A673 (cell line): ENCODE results near the gene MLN. TPM values are rescaled to one million over a fixed set of nuclear protein-coding genes. Genes with fewer than 3 reads are reported as not detected.

Source experiments
- BruUV-seq: library from RNA; stranded (reverse); fragments of 400-500 nt; replicated peaks from 2 replicates; lab custom pipeline; 2021; lab: Mats Ljungman, UMichigan
- CTCF ChIA-PET: fragments of 300-600 bp; sonication (Branson Sonifier 250); formaldehyde crosslinking; loops from one replicate; lab custom pipeline; 2022; ENCODE audit warnings: antibody characterized with exemption; lab: Charles Lee
- POLR2A ChIA-PET: fragments of 300-600 bp; sonication (Branson Sonifier 250); formaldehyde crosslinking; loops from one replicate; lab custom pipeline; 2022; ENCODE audit warnings: antibody characterized with exemption; ENCODE audit not compliant: low non-redundant PET; lab: Charles Lee
- DNase-seq: peaks from one replicate; pipeline ENCODE4 v3.0.0-alpha.2; 2015; ENCODE audit warnings: low spot score
- H3K27ac ChIP-seq: fragments of 200-600 bp; sonication (generic); 2 replicates; pipeline ENCODE4 v1.5.1; 2016; ENCODE audit warnings: mixed run types, low read depth, mild to moderate bottlenecking, mixed read lengths, antibody characterized with exemption, low read length; ENCODE audit not compliant: poor library complexity, severe bottlenecking
- H3K27me3 ChIP-seq: fragments of 200-600 bp; sonication (generic); replicated peaks from 2 replicates; pipeline ENCODE4 v1.6.1; 2017; ENCODE audit warnings: mixed run types, low read depth, mild to moderate bottlenecking, mixed read lengths, antibody characterized with exemption, low read length; ENCODE audit not compliant: insufficient read depth, poor library complexity
- H3K36me3 ChIP-seq: fragments of 200-600 bp; sonication (generic); 2 replicates; pipeline ENCODE4 v1.6.1; 2016; ENCODE audit warnings: mixed run types, mild to moderate bottlenecking, mixed read lengths, antibody characterized with exemption, low read length; ENCODE audit not compliant: insufficient read depth, poor library complexity, severe bottlenecking
- H3K4me1 ChIP-seq: fragments of 200-600 bp; sonication (generic); 2 replicates; pipeline ENCODE4 v1.6.1; 2017; ENCODE audit warnings: mixed run types, mild to moderate bottlenecking, mixed read lengths, antibody characterized with exemption, low read length; ENCODE audit not compliant: insufficient read depth, poor library complexity, severe bottlenecking
- H3K4me3 ChIP-seq: fragments of 200-600 bp; sonication (generic); 2 replicates; pipeline ENCODE4 v1.5.1; 2016; ENCODE audit warnings: low read depth, mixed run types, mild to moderate bottlenecking, mixed read lengths, low read length; ENCODE audit not compliant: poor library complexity, severe bottlenecking
- H3K9me3 ChIP-seq: fragments of 200-600 bp; sonication (generic); 2 replicates; pipeline ENCODE4 v1.6.1; 2016; ENCODE audit warnings: mixed run types, low read depth, mild to moderate bottlenecking, mixed read lengths, antibody characterized with exemption, low read length; ENCODE audit not compliant: poor library complexity, severe bottlenecking
- CTCF ChIP-seq: fragments of 300-800, 200-600 bp; sonication (generic); conservative IDR thresholded peaks from 2 replicates; pipeline ENCODE4 v1.5.1; 2017; ENCODE audit warnings: low read depth, mild to moderate bottlenecking, antibody characterized with exemption, low read length, moderate library complexity, mixed read lengths
- EZH2 ChIP-seq: fragments of 200-600 bp; sonication (generic); IDR thresholded peaks from 2 replicates; pipeline ENCODE4 v1.6.1; 2017; ENCODE audit warnings: borderline replicate concordance, low read depth, mild to moderate bottlenecking, mixed read lengths, antibody characterized with exemption, low read length; ENCODE audit not compliant: poor library complexity, severe bottlenecking
- intact Hi-C: fragments of 100-400 bp; cut with micrococcal nuclease; formaldehyde crosslinking; loops from one replicate; pipeline ENCODE4 v1.10.0; 2022; ENCODE audit not compliant: unreplicated experiment
- total RNA-seq: library from RNA; stranded (reverse); gene quantifications from 2 replicates; pipeline ENCODE4 v1.2.3, GENCODE V29; 2021

Gene MLN
- total RNA-seq, 1 experiment from 2014 or later: not detected

GRCh38 chr6:33850869-33851541 is 47.2 kb upstream of the MLN start:
- CTCF ChIA-PET: interaction anchor here (0.6 kb wide), 1 partner anchor 849 kb away, joined by 7 read pairs; no protein-coding TSS in a partner anchor
- TF ChIP-seq EZH2: no peak
- TF ChIP-seq CTCF: no peak
- intact Hi-C loops: no loop called here
- no peak overlapping the region for H3K4me3 ChIP-seq
- BruUV-seq: no TSS peak
- no peak overlapping the region for H3K27ac ChIP-seq
- no peak for DNase-seq
- H3K36me3 ChIP-seq: no peaks in the 10 kb centered on the region
- POLR2A ChIA-PET: no interaction called here
- no peaks in the 10 kb centered on the region for H3K9me3 ChIP-seq
- peaks cover 5% of the 10 kb centered on the region for H3K4me1 ChIP-seq
- no peaks in the 10 kb centered on the region for H3K27me3 ChIP-seq

DNA sequence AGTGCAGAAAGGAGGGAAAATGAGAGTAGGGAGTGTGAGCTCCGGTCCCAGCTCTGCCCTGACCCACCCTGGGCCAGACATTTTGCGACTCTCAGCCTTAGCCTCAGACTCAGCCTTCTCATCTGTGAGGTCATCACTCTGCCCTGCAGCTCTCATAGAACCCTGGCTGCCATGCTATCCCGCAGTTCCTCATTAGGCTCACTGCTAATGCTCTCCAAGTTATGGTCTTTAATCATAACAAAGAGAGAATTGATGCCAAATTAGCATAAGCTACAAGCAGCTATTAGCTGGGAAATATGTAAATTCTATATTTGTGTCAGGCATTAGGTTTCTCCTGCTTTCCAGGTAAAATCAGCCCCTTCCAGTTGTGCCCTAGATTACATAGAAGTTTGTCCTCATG is 46.5 kb upstream of the MLN start:
- H3K4me1 ChIP-seq: peaks cover 5% of the 10 kb centered on the region
- H3K4me3 ChIP-seq: no peak overlapping the region
- intact Hi-C loops: no loop called here
- H3K36me3 ChIP-seq: no peaks in the 10 kb centered on the region
- DNase-seq: no peak
- TF ChIP-seq EZH2: no peak
- no peak for TF ChIP-seq CTCF
- no peaks in the 10 kb centered on the region for H3K9me3 ChIP-seq
- H3K27ac ChIP-seq: no peak overlapping the region
- H3K27me3 ChIP-seq: no peaks in the 10 kb centered on the region
- ChIA-PET CTCF (interaction anchor here (0.6 kb wide), 1 partner anchor 850 kb away, joined by 7 read pairs; no protein-coding TSS in a partner anchor), POLR2A (no interaction called here)
- BruUV-seq: no TSS peak

GRCh38 chr6:33849500-33850075 is 45.8 kb upstream of the MLN start:
- TF ChIP-seq EZH2 (no peak), CTCF (no peak)
- POLR2A ChIA-PET: no interaction called here
- CTCF ChIA-PET: no interaction called here
- no peak overlapping the region for H3K4me3 ChIP-seq
- peaks cover under 1% of the 10 kb centered on the region for H3K4me1 ChIP-seq
- intact Hi-C loops: loop anchor here (10.0 kb wide), 1 partner anchor 175 kb away; no protein-coding TSS in a partner anchor
- no peaks in the 10 kb centered on the region for H3K36me3 ChIP-seq
- no peak for DNase-seq
- H3K27ac ChIP-seq: no peak overlapping the region
- H3K9me3 ChIP-seq: no peaks in the 10 kb centered on the region
- BruUV-seq: no TSS peak
- H3K27me3 ChIP-seq: no peaks in the 10 kb centered on the region
